GM12878 (cell line): ENCODE measurements around the gene EMP2. TPM values are rescaled to one million over a fixed set of nuclear protein-coding genes. Genes with fewer than 3 reads are reported as not detected.

Experiments
- LARP7 ChIP-seq: fragments of 450-650 bp; IDR thresholded peaks from 2 replicates; pipeline ENCODE4 v1.6.1; 2017; ENCODE audit warnings: mild to moderate bottlenecking
- MEF2A ChIP-seq: IDR thresholded peaks from 2 replicates; pipeline ENCODE4 v1.6.1; 2011; ENCODE audit warnings: low read depth, mild to moderate bottlenecking, low read length, moderate library complexity; ENCODE audit not compliant: insufficient read depth
- MEF2B ChIP-seq: fragments of 450-650 bp; IDR thresholded peaks from 2 replicates; pipeline ENCODE4 v1.6.1; 2018; ENCODE audit warnings: mild to moderate bottlenecking, moderate library complexity; ENCODE audit not compliant: partially characterized antibody, poor library complexity, severe bottlenecking
- MTA2 ChIP-seq: fragments of 450-650 bp; IDR thresholded peaks from 2 replicates; pipeline ENCODE4 v1.6.1; 2016; ENCODE audit warnings: low read depth, mild to moderate bottlenecking, moderate library complexity
- MXI1 ChIP-seq: fragments of 150-350 bp; IDR thresholded peaks from 2 replicates; pipeline ENCODE4 v1.6.1; 2011; ENCODE audit warnings: low read depth, mild to moderate bottlenecking, inconsistent platforms, low read length, improper control_type of control experiment
- NR2C2 ChIP-seq: IDR thresholded peaks from 2 replicates; pipeline ENCODE4 v1.6.1; 2011; ENCODE audit warnings: borderline replicate concordance, low read depth; ENCODE audit not compliant: control insufficient read depth, insufficient read length
- NRF1 ChIP-seq: conservative IDR thresholded peaks from 2 replicates; pipeline ENCODE4 v1.6.1; 2011; ENCODE audit warnings: mild to moderate bottlenecking, low read depth, low read length, improper control_type of control experiment
- PAX5 ChIP-seq: IDR thresholded peaks from 2 replicates; pipeline ENCODE4 v1.6.1; 2011; ENCODE audit warnings: low read depth, low read length, borderline replicate concordance
- RCOR1 ChIP-seq: conservative IDR thresholded peaks from 2 replicates; pipeline ENCODE4 v1.6.1; 2012; ENCODE audit warnings: low read depth, low read length, improper control_type of control experiment
- RUNX3 ChIP-seq: IDR thresholded peaks from 2 replicates; pipeline ENCODE4 v1.6.1; 2012; ENCODE audit warnings: low read length, inconsistent platforms
- TCF7 ChIP-seq: IDR thresholded peaks from 2 replicates; pipeline ENCODE4 v1.6.1; 2014; ENCODE audit warnings: antibody characterized with exemption, borderline replicate concordance
- YY1 ChIP-seq: IDR thresholded peaks from 2 replicates; pipeline ENCODE4 v1.6.1; 2011; ENCODE audit warnings: low read depth, mild to moderate bottlenecking, low read length
- polyA plus RNA-seq, 11 experiments: library from polyadenylated mRNA; depleted of rRNA in 4 of 11; unstranded in 6 of 11; stranded (reverse) in 5 of 11; fragments of >200 nt; fragmentation: Nextera tagmentation in 4 of 11; fragmentation: Illumina TruSeq in 1 of 11; extraction: Ambion mirVana in 4 of 11; extraction: Trizol in 1 of 11; gene quantifications; 1 replicate in 1 of 11; 2 replicates in 10 of 11; pipeline versions ENCODE4 v1.2.1 to v1.2.3, GENCODE V29; 2011 to 2016; ENCODE audit warnings: inconsistent platforms in 2 of 11, missing spikeins in 2 of 11, low read depth in 1 of 11
- total RNA-seq, 4 experiments: library from RNA; depleted of rRNA in 3 of 4; stranded (reverse); fragments of >200 nt in 3 of 4; fragmentation: Illumina TruSeq in 1 of 4; extraction: Trizol in 1 of 4; gene quantifications; 2 replicates each; pipeline versions ENCODE4 v1.2.1 to v1.2.3, GENCODE V29; 2013 to 2021
- TF ChIP-seq, protein P1 (sequence below): fragments of 450-650 bp; IDR thresholded peaks from 2 replicates; pipeline ENCODE4 v1.6.1; 2016; ENCODE audit warnings: mild to moderate bottlenecking
- TF ChIP-seq, protein P2 (sequence below): IDR thresholded peaks from 2 replicates; pipeline ENCODE4 v1.6.1; 2012; ENCODE audit warnings: low read depth, low read length, improper control_type of control experiment
- TF ChIP-seq, protein P3 (sequence below): fragments of 450-650 bp; formaldehyde crosslinking; IDR thresholded peaks from 2 replicates; pipeline ENCODE4 v1.5.0; 2022; ENCODE audit warnings: mild to moderate bottlenecking, missing genetic modification characterization

Gene EMP2
- total and polyA plus RNA-seq, 10 of the 15 experiments (the other 5 are each of a cell fraction or from before 2014, with no cell fraction given), result 0.41 to 10.4 (median 3.8) TPM

DNA sequence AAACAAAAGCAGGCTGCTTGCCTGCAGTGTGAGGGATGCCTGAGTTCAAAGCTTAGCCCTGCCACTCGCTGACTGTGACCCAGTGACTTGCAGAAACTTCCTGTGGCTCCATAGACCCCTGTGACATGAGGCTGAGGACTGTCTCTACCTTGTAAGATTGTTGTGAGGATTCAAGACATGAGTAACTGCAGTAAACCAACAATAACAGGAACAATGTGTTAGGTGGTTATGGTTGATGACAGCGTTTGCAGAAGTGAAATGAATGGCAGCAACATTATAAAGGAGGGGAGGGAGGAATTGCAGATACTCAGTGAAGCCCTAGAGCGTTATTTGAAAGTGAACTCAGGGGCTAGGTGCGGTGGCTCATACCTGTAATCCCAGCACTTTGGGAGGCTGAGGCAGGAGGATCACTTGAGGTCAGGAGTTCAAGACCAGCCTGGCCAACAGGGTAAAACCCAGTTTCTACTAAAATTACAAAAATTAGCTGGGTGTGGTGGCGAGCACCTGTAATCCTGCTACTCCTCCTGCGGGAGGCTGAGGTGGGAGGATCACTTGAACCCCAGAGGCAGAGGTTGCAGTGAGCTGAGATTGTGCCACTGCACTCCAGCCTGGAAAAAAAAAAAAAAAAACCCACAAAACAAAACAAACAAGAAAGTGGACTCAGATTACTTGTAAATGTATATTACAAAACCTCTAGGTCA lies 33.5 kb upstream of the EMP2 start (continued):
- TF ChIP-seq, protein P1, sequence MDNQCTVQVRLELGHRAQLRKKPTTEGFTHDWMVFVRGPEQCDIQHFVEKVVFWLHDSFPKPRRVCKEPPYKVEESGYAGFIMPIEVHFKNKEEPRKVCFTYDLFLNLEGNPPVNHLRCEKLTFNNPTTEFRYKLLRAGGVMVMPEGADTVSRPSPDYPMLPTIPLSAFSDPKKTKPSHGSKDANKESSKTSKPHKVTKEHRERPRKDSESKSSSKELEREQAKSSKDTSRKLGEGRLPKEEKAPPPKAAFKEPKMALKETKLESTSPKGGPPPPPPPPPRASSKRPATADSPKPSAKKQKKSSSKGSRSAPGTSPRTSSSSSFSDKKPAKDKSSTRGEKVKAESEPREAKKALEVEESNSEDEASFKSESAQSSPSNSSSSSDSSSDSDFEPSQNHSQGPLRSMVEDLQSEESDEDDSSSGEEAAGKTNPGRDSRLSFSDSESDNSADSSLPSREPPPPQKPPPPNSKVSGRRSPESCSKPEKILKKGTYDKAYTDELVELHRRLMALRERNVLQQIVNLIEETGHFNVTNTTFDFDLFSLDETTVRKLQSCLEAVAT, result no peak
- TF ChIP-seq MEF2A (no peak), TCF7 (no peak), PAX5 (0 out of 2 replicates have a peak, but pooled peaks have one; percentile 55), LARP7 (no peak), RCOR1 (no peak), RUNX3 (peak; percentile 66), MTA2 (no peak), NR2C2 (no peak), NRF1 (no peak), MXI1 (no peak), YY1 (no peak), MEF2B (no peak)
- TF ChIP-seq, protein P2, sequence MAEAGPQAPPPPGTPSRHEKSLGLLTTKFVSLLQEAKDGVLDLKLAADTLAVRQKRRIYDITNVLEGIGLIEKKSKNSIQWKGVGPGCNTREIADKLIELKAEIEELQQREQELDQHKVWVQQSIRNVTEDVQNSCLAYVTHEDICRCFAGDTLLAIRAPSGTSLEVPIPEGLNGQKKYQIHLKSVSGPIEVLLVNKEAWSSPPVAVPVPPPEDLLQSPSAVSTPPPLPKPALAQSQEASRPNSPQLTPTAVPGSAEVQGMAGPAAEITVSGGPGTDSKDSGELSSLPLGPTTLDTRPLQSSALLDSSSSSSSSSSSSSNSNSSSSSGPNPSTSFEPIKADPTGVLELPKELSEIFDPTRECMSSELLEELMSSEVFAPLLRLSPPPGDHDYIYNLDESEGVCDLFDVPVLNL, result no peak
- TF ChIP-seq, protein P3, sequence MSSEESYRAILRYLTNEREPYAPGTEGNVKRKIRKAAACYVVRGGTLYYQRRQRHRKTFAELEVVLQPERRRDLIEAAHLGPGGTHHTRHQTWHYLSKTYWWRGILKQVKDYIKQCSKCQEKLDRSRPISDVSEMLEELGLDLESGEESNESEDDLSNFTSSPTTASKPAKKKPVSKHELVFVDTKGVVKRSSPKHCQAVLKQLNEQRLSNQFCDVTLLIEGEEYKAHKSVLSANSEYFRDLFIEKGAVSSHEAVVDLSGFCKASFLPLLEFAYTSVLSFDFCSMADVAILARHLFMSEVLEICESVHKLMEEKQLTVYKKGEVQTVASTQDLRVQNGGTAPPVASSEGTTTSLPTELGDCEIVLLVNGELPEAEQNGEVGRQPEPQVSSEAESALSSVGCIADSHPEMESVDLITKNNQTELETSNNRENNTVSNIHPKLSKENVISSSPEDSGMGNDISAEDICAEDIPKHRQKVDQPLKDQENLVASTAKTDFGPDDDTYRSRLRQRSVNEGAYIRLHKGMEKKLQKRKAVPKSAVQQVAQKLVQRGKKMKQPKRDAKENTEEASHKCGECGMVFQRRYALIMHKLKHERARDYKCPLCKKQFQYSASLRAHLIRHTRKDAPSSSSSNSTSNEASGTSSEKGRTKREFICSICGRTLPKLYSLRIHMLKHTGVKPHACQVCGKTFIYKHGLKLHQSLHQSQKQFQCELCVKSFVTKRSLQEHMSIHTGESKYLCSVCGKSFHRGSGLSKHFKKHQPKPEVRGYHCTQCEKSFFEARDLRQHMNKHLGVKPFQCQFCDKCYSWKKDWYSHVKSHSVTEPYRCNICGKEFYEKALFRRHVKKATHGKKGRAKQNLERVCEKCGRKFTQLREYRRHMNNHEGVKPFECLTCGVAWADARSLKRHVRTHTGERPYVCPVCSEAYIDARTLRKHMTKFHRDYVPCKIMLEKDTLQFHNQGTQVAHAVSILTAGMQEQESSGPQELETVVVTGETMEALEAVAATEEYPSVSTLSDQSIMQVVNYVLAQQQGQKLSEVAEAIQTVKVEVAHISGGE (CRISPR knock-in tag), result no peak
